Right lobe of liver (tissue), 6 donors: ENCODE results near the gene HAUS6. TPM values are rescaled to one million over a fixed set of nuclear protein-coding genes. Genes with fewer than 3 reads are reported as not detected.

ENCODE experiments used
- ATAC-seq, 4 donors: fragments of 200-7000 bp; cut with Tn5 transposase; one replicate each; pipeline ENCODE4 v1.9.1; 2020; ENCODE audit warnings: mild to moderate bottlenecking in 4 of 4, moderate library complexity in 4 of 4
- DNase-seq, 3 donors: peaks; one replicate each; pipeline ENCODE4 v3.0.0-alpha.2; 2020
- H3K27ac ChIP-seq, 3 donors: fragments of 200-600 bp; one replicate each; pipeline ENCODE4 v1.8.0; 2022
- H3K27me3 ChIP-seq, 2 donors: fragments of 200-600 bp; one replicate each; pipeline ENCODE4 v1.8.0; 2022
- H3K36me3 ChIP-seq, 4 donors: fragments of 200-600 bp; sonication (generic) in 1 of 4; one replicate each; pipeline versions ENCODE4 v1.5.1 to v1.8.0; 2017 to 2022; ENCODE audit warnings: control low read depth in 1 of 4
- H3K4me1 ChIP-seq, 4 donors: fragments of 200-600 bp; sonication (generic) in 1 of 4; one replicate each; pipeline versions ENCODE4 v1.5.1 to v1.8.0; 2017 to 2022; ENCODE audit warnings: control low read depth in 1 of 4
- H3K4me3 ChIP-seq, 3 donors: fragments of 200-600 bp; one replicate each; pipeline ENCODE4 v1.8.0; 2022
- H3K9me3 ChIP-seq, 4 donors: fragments of 200-600 bp; sonication (generic) in 1 of 4; one replicate each; pipeline versions ENCODE4 v1.5.1 to v1.8.0; 2017 to 2022; ENCODE audit warnings: control low read depth in 1 of 4
- POLR2A ChIP-seq: fragments of 450-650 bp; IDR thresholded peaks from one replicate; pipeline ENCODE4 v1.6.1; 2017; ENCODE audit warnings: antibody characterized with exemption, mild to moderate bottlenecking
- WGBS: methylation state at CpG from one replicate; pipeline ENCODE4 v1.1.6; 2018; ENCODE audit warnings: low coverage, low lambda C conversion rate; ENCODE audit not compliant: insufficient coverage; ENCODE audit errors: missing lambda C conversion rate; 5-methylcytosine and 5-hydroxymethylcytosine counted together
- intact Hi-C, 2 donors: fragments of 100-400 bp; cut with DNase I; formaldehyde crosslinking; loops; one replicate each; pipeline versions ENCODE4 v1.11.2 to v1.14.1; 2022
- total RNA-seq, 6 experiments: library from RNA; depleted of rRNA in 2 of 6; stranded (reverse); fragments of >200 nt in 2 of 6; fragmentation: NEBNext Ultra II Directional in 3 of 6; extraction: Animal tissue kit (Norgen Biotek cat#: 25700) in 3 of 6; gene quantifications; one replicate each; pipeline versions ENCODE4 v1.1.0 to v1.2.4, GENCODE V29; 2016 to 2023
- TF ChIP-seq, protein P1 (sequence below), 4 donors: fragments of 200-600 bp in 3 of 4; fragments of 450-650 bp in 1 of 4; IDR thresholded peaks; one replicate each; pipeline versions ENCODE4 v1.5.1 to v1.8.0; 2016 to 2022; ENCODE audit warnings: antibody characterized with exemption in 4 of 4, mild to moderate bottlenecking in 2 of 4
- donor health status: DM: no; HTN: yes; CAD: no.
- donor health status: DM: no; HTN: no; CAD: no.
- donor health status: DM: no; HTN: no; CAD: no.
- donor health status: DM: no; HTN: yes; CAD: no.
- donor health status: DM: no; HTN: yes; CAD: no.

HAUS6 gene
- total RNA-seq, 6 experiments from 2014 or later = 2.9 to 8.1 (median 4.3) TPM

- peak overlapping the region; percentile 84 to 98 (median 94) for H3K4me3 ChIP-seq
- intact Hi-C loops = loop anchor here in 1 of 2 donors (10.0 kb wide), 1 partner anchor 47 kb away; no protein-coding TSS in a partner anchor
- TF ChIP-seq, protein P1, sequence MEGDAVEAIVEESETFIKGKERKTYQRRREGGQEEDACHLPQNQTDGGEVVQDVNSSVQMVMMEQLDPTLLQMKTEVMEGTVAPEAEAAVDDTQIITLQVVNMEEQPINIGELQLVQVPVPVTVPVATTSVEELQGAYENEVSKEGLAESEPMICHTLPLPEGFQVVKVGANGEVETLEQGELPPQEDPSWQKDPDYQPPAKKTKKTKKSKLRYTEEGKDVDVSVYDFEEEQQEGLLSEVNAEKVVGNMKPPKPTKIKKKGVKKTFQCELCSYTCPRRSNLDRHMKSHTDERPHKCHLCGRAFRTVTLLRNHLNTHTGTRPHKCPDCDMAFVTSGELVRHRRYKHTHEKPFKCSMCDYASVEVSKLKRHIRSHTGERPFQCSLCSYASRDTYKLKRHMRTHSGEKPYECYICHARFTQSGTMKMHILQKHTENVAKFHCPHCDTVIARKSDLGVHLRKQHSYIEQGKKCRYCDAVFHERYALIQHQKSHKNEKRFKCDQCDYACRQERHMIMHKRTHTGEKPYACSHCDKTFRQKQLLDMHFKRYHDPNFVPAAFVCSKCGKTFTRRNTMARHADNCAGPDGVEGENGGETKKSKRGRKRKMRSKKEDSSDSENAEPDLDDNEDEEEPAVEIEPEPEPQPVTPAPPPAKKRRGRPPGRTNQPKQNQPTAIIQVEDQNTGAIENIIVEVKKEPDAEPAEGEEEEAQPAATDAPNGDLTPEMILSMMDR (IDR thresholded peaks at IDR 0.05) = no peak
- TF ChIP-seq POLR2A = no peak
- WGBS = 48% methylated on average over 30 of the region's 40 CpGs
- H3K27ac ChIP-seq = peak overlapping the region; percentile 97 to 99 (median 98)
- H3K36me3 ChIP-seq = peaks cover 0 to 26% (median 12%) of the 10 kb centered on the region in 4 donors
- H3K4me1 ChIP-seq = peaks cover 0 to 53% (median 13%) of the 10 kb centered on the region in 4 donors
- no peaks in the 10 kb centered on the region for H3K9me3 ChIP-seq
- DNase-seq (peak in 2 of 3 donors; percentile 43 to 62), ATAC-seq (peak; percentile 0 to 11 (median 2))
- H3K27me3 ChIP-seq = no peaks in the 10 kb centered on the region
Measured at GRCh38 chr9:19127871-19128500, 25.3 kb upstream of the HAUS6 start.

DNA sequence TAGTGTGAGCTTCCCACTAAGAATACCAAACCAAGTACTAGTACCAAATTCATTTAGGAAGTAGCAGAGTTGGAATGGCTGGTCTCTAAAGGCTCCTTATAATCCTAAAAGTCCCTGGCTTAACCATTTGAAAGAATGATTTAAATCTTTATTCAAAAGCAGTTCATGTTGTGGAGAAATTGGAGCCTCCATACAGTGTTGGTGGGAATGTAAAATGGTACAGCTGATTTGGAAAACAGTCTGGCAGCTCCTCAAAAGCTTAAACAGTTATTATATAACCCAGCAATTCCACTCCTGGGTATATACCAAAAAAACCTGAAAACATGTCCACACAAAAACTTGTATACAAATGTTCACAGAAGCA, 21.7 kb upstream of the HAUS6 start:
- ATAC-seq (no peak), DNase-seq (no peak)
- intact Hi-C loops = loop anchor here in 1 of 2 donors (10.0 kb wide), 1 partner anchor 50 kb away; no protein-coding TSS in a partner anchor
- H3K27ac ChIP-seq = peak overlapping the region; percentile 11 to 99 (median 70)
- TF ChIP-seq POLR2A = peak; percentile 70
- TF ChIP-seq, protein P1 (IDR thresholded peaks at IDR 0.05) = no peak
- peaks cover 0 to 61% (median 39%) of the 10 kb centered on the region in 4 donors for H3K36me3 ChIP-seq
- peak overlapping the region; percentile 84 to 98 (median 94) for H3K4me3 ChIP-seq
- H3K4me1 ChIP-seq = peaks cover 0 to 74% (median 18%) of the 10 kb centered on the region in 4 donors
- H3K27me3 ChIP-seq = no peaks in the 10 kb centered on the region
- H3K9me3 ChIP-seq = no peaks in the 10 kb centered on the region

DNA sequence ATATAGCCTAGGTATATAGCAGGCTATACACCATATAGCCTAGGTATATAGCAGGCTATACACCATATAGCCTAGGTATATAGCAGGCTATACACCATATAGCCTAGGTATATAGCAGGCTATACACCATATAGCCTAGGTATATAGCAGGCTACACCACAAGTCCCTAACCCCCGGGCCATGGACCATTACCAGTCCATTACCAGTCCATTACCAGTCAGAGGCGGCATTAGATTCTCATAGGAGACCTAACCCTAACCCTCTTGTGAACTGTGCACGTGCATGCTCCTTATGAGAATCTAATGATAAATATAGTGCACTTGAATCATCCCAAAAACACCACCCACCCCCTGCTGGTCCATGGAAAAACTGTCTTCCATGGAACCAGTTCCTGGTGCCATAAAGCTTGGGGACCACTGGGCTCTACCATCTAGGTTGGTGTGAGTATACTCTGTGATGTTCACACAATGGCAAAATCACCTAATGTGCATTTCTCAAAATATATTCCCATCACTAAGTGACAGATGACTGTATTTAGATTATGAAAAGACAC, 19.9 kb upstream of the HAUS6 start:
- no peaks in the 10 kb centered on the region for H3K9me3 ChIP-seq
- no peak for ATAC-seq
- 73% methylated on average over 3 of the region's 3 CpGs for WGBS
- H3K4me1 ChIP-seq = peaks cover 0 to 69% (median 20%) of the 10 kb centered on the region in 4 donors
- no peak overlapping the region for H3K4me3 ChIP-seq
- no peak for DNase-seq
- peaks cover 0 to 80% (median 54%) of the 10 kb centered on the region in 4 donors for H3K36me3 ChIP-seq
- no peaks in the 10 kb centered on the region for H3K27me3 ChIP-seq
- no peak overlapping the region for H3K27ac ChIP-seq
- intact Hi-C loops = loop anchor here in 1 of 2 donors (10.0 kb wide), 1 partner anchor 52 kb away; no protein-coding TSS in a partner anchor
- TF ChIP-seq, protein P1 (IDR thresholded peaks at IDR 0.05) = peak in 2 of 4 donors; percentile 6 to 25
- no peak for TF ChIP-seq POLR2A

- Histone ChIP-seq H3K36me3 (peaks cover 6 to 94% (median 66%) of the 10 kb centered on the region in 4 donors), H3K4me3 (no peak overlapping the region), H3K27ac (no peak overlapping the region), H3K9me3 (no peaks in the 10 kb centered on the region), H3K4me1 (peaks cover 0 to 64% (median 20%) of the 10 kb centered on the region in 4 donors), H3K27me3 (no peaks in the 10 kb centered on the region)
- no peak for ATAC-seq
- 77% methylated on average over 3 of the region's 6 CpGs for WGBS
- DNase-seq = no peak
- intact Hi-C loops = loop anchor here in 1 of 2 donors (10.0 kb wide), 1 partner anchor 54 kb away; no protein-coding TSS in a partner anchor
- peak; percentile 45 for TF ChIP-seq POLR2A
- TF ChIP-seq, protein P1 (IDR thresholded peaks at IDR 0.05) = no peak
Measured at GRCh38 chr9:19120877-19121276, 18.2 kb upstream of the HAUS6 start.
